GM21737 (cell line): Measurements from ENCODE around the gene ARHGAP42.

Experiments used
- ATAC-seq: cut with Tn5 transposase; IDR thresholded peaks from one replicate; pipeline ENCODE4 v1.9.1; 2021; ENCODE audit warnings: mild to moderate bottlenecking, moderate library complexity; ENCODE audit not compliant: unreplicated experiment

ARHGAP42 gene

DNA sequence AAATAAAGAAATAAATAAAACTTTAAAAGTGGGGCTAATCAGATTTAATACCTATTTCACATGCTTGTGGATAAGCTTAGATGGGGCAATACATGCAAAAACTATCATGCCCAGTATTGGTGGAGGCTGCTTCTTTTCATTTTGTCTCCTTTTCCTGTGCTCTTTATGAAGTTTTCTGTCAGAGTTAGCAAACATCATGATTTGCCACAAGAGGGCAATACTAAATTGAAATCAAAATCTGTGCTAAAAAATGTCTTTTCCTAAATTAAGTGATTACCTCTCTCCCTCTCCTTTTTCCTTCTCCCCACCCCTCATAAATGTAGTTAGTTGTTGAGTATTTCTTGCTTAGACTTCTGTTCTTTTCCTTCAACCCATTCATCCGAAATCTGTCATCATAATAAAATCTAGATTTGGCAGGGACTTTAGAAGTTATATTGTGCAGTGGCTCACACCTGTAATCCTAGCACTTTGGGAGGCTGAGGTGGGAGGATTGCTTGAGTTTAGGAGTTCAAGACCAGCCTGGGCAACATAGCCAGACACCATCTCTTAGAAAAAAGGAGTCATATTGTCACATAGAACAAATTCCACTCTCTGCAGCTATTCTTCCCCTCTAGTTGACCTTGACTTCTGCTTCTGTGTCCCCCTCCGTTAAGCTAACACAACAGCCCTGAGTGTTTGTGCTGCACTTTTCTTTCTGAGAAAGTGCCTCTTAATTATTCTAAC lies 4.7 kb upstream of the ARHGAP42 start:
- no peak for ATAC-seq

DNA sequence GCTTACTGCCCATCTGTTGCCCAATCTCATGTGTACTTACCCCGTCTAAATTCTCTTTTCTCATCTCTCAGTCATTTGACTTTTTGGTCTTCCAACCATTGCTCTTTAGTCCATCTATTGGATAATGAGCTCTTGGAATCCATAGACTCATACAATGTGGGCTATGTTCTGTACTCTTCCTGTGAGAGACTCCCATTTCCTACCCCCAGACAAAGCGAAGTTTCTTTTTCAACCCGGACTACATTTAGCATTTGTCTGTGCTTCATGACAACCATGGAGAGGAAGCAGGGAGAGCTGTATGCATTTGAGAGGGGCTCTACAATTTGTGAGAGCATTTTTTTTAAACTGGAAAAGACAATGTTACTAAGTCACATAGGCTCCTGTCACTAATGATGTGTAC lies 4.0 kb upstream of the ARHGAP42 start:
- no peak for ATAC-seq

DNA sequence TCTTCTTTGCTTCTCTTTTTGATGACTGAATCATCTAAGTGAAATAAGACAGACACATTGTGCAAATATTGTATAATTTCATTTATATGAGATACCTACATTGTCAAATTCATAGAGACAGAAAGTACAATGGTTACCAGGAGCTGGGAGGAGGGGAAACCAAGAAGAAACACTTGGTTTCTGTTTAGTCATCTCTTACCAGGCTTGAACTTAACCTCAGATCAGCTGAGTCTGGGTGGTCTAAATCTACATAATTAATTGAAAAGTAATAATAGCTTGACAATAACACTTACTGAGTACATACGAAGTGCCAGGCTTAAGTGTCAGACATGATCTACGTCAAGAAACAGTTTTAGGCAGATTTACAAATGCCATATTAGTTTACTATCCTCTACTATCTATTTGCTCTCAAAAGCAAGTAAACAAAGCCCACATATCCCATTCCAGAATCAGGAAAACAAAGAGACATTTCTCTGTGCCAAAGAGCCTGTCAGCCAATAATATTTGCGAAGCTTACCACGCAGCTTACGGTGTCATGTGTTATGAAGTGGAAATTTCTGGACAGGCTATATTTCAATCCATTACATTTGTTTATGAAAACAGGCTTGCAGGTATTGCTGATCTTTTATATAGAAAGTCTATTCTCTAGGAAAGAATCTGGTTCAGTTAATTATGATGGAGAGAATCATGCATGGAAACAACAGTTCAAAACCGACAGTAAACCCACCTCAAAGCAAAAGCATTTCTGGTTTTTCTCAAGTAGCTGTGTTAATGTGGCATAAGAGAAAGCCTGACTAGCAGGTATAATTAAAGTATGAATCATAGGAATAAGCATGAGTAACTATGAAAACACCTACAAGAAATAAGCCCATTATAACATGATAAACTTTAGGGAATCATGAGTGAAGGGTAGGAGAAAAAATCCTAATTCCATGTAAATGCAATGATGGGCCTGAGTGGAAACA lies 2.7 kb upstream of the ARHGAP42 start:
- ATAC-seq = peak; percentile 25

DNA sequence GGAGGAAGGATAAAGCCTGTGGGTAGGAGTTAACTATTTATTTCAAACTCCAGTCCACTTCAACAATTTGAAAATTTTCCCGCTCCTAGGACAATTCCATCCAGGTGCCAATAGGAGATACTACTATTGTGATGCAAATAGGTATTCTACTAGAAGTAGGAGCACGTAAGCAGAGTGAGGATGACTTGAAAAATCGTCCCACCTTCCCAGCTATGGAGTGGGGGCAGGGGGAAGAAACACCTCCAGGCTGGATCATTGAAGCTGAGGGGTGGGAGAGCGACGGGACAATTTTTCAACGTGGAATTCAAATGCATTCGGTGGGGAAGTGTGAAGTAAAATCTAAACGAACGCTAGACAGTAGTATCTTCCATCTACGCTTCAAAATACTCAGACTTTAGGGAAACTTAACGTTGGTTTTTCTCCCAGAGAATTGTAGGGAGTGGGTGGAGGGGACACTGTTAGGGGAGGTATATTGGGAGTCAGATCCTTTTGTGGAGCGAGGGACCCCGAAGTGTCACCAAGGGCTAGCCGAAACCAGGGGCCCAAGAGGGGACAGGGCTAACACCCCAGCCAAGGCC lies 523 bp upstream of the ARHGAP42 start:
- no peak for ATAC-seq

DNA sequence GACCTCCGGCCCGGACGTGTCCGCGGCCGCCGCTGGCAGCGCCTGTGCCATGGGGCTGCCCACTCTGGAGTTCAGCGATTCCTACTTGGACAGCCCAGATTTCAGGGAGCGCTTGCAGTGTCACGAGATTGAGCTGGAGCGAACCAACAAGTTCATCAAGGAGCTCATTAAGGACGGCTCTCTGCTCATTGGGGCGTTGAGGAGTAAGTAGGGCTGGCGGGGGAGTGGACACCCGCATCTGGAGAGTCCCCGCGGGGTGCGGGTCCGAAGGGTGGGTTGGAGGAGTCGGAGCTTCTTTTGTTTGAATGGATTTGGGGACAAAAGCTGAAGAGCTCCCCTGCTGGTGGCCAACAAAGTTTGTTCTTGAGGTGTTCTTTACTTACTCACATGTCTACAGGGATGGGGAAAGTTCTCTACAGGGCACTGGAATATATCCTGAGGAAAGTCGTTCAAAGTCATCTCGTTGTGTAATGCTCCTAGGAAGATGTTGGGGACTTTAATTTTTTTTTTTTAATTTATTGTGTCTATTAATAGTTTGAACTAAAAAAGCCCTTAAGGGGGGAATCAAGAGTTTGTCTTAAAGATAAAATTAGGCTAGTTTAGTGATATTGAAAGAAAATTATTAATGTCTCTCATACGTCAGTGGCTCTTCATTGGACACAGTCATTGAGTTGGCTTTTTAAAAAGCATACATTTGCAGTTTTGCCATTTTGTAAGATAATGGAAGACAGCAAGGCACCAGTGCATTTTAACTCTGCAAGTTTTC lies 725 bp downstream of the ARHGAP42 start:
- peak; percentile 54 for ATAC-seq

DNA sequence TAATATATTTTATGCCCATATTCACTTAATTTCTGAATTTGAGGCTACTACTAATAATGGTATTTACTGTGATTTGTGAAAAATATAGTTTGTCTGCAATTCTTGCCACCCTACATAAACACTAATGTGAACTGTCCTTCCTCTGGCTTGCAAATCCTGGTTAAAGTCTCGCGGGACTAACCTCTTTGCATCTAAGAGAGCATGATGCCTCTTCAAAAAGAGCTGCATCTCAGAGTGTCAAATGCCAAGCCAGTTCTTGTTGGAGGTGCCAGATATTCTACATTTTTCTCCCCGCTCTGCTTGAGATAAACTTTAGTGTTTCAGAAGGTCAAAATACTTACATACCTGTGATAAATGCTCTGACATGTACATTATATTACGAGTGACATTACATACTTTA lies 2.1 kb downstream of the ARHGAP42 start:
- no peak for ATAC-seq

DNA sequence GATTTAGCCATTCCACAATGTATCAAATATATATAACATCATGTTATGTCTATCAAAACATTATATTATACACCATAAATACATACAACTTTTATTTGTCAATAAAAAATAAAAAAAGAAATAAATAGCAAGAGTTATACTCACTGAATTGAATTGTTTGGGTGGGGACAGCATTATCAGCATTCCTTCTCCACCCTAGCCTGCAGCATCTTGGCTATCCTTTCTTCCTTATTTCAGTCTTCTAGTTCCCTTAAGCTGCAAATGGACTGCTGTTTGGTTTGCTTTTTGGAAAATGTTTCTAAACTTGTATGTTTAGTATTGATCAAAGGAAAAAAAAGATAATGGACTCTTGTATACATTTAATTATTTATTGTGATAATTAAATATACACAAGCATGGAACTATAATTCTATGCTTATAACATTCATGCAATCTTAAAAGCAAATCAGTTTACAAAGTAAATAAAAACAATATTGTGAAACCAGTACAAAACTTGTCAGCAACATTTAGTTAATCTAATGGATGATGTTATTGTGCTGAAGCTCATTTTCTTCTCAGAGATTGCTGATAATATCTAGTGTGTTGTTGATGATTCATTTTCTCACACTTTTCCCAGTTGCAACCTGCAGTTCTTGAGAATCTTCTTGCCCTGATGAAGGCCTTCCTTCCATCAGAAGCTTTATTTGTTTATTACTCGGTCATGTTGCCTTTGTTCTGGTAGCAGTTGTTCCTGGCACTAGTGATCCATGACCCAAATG lies 5.0 kb downstream of the ARHGAP42 start:
- ATAC-seq = no peak

DNA sequence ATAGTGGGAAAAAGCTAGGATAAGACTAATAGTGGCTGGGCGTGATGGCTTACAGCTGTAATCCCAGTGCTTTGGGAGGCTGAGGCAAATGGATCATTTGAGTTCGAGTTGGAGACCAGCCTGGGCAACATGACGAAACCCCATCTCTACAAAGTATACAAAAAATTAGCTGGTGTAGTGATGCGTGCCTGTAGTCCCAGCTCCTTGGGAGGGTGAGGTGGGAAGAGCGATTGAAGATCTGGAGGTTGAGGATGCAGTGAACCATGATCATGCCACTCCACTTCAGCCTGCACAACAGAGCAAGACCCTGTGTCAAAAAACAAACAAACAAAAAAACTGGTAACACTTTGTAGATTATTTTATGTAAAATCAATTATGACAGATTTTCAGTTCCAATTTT lies 8.8 kb downstream of the ARHGAP42 start:
- ATAC-seq = no peak

DNA sequence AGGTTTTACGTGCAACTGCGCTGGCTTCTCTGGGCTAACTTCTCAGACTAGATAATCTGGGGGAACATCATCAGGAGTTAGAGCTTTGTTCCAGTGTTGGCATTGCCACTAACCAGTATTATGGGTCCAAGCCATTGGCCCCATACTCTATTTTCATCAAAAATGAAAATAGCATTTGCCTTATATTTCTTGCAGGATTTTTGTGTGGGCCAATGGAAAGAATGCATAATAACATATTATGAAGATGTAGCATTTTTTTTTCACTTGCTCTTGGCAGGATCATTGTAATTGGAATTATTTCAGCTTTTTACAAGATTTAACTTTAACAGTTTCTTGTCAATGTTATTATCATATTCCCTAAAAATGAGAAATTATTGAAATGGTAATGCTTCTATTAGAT lies 16.1 kb downstream of the ARHGAP42 start:
- ATAC-seq = no peak

DNA sequence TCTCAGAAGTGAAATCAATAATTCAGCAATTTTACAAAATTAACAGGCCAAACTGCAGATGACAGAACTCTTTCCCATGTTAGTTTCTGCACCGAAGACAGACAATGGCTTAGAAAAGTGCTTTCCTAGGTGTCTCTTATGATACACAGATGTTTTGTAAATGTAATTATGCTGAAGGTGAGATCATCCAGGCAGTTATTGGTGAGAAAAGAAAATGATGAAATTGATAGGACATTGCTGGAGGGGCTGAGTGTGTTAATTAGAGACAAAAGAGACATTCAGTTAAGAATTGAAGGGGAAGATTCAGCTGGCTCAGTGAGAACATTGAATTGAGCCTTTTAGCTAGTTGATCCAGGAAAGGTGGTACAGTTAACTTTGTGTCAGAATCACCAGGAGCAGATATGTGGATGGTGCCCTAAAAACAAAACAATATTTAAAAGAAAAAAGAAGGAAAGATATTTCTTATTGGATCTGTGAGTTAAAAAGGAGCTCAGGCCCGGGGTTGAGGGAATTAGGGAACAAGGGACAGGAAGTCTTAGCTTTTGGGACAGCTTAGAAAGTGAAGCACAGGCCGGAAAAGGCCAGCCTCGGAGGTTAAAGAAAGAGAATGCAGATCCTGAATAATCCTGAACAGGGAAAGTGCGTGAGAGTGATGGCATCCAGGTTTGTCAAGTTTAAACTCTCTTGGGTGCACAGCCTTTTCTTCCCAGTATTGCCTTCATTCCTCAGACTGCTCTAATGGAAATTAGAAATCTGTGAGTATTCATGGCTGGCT lies 16.9 kb downstream of the ARHGAP42 start:
- no peak for ATAC-seq

DNA sequence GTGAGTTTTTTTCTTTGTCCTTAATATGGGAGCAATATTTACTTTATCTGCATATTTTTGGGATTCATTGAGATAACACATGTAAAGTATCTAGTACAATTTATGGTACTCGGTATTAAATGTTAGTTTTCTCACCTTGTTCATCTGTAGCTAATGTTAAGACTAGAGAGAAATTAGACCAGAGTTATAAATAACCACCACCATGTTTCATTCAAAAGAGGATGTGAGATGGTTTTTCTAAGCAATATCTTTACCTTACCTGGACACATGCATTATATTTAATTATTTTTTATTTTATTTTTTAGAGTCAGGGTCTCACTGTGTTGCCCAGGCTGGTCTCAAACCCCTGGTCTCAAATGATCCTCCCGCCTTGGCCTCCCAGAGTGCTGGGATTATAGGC lies 18.4 kb downstream of the ARHGAP42 start:
- ATAC-seq = no peak

DNA sequence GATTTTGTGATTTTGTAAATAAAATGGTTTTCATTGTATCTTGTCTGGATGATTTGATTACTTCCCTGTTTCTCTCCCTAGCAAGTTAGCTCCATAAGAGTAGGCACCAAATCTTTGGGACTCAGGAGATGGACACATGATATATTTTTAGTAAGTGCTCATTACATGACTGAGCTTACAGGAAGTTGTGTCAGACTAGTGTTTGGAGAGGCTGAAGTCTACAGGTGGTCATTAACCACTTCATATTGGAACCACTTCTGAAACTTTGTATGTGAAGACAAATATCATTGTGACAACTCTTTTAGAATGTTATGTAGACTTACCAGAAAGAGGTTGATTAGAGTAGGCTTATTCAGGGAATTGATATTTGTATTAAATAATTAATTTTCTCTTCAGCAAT lies 19.1 kb downstream of the ARHGAP42 start:
- peak; percentile 61 for ATAC-seq

DNA sequence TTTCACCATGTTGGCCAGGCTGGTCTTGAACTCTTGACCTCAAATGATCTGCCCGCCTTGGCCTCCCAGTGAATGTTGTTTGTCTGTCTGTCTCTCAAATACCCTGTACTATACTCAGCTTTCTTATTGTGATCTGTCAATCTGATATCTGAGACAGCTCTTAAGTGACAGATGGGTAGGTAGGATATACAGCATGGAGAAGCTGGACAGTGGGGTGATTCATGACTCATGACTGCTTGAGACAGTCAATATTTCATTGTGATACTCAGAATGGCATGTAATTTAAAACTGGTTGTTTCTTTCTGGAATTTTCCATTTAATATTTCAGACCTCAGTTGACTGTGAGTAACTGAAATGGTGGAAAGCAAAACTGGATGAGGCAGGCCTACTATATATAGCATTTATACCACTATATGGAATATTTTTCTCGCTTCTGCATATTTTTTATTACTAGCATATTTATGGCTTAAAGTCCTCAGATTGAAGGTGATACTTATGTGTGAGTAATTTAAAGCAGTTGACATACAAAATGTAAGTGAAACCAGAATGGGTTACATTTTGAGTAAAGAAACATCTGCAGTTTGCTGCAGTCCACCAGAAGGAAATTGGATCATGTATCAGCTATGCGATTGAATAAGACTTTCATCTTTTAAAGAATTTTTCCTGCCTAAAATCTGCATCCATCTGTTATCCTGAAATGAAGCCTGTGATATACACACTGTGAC lies 22.3 kb downstream of the ARHGAP42 start:
- peak; percentile 74 for ATAC-seq

DNA sequence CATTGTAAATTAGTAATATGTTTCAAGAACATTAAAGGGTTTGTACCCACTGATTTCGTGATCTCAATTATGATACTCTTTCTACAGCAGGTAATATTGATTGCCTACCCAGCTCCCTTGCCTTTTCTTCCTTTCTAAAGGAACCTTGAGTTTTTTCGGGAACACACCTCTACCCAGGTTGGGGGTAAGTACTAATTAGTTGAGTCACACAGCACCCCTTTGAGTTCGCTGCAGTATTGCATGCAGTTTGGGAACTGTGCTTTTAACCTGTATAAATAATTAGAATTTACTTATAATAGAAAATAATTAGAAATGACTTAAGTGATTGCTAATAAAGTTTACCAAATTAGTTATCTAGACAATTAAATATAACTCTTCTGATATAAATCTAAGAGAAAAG lies 24.9 kb downstream of the ARHGAP42 start:
- no peak for ATAC-seq

DNA sequence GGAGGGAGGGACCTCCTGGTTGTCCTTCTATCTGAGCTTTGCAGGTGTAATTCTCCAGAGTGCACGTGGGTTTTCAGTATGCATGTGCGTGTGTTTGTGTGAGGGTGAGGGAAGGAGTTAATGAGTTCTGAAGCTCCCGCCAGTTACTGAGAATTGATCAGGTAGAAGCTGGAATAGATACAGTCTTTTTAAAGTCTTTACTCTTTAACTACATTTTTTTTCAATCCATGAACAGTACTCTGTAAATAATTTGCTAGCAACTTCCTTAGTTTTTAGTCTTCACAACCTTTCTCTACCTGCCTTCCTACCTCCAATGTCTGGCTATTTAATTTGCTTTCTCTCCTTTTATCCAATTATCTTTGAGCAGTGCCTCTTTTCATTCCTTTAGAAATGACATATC lies 25.5 kb downstream of the ARHGAP42 start:
- ATAC-seq = no peak

DNA sequence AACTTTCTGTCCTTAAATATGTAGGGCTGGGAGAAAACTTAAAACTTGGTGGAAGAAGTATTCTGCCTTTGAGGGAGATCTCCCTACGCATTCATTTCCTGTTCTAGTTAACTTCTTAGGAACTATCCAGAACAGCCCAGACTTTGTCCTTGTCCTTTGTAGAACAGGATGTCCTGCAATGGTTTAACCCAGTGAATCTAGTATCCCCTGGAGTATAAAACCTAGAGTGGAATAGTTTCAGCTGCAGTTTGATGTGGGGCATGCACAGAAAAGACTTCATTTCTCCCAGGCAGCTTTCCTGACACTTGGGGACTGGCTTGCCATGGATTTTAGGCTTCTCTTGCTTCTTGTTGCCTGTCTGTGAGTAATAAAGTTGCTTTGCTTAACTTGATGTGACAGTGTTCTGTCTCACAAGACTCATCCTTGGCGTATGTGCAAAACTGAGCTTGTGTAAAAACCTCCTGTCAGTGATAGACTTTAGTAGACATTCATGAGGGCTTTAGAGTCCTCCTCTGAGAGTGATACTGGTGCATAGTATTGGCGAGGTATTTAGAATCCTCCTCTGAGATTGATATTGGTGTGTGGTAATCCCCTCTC lies 28.2 kb downstream of the ARHGAP42 start:
- no peak for ATAC-seq

DNA sequence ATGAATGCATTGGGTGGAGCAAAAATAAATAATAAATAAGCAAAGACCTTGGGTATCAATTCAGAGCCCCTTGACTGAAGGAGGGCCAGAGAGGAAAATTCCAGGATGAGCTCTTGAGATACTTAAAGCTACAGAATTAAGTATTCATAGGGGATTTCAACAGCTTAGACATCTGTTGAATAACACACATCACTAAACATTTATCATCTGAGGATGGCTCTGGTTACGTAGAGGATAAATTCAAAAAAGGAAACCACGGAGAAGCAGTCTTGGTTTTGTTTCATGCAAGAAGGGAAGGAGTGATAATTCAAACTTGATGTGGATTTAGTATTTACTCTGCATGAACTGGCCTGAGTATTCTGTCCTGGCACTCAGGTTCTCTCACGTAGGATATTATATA lies 29.8 kb downstream of the ARHGAP42 start:
- ATAC-seq = no peak

DNA sequence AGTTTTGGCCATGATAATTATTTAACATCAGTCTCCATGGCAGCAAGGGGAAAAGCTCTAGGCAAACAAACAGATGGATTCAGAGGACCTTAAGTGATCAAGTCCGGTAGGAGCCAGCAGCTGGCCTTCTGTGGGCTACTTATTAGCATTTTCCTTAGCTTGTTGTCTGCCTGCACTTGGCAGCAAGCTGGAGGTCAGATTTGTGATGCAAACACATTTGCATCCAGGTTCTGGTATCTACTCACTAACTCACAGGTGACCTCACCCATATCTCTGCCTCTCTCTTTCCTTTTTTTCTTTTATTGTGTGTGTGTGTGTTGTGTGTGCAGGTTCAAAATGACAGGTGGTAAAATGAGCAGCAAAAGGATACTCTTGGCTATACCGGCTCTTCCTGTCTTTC lies 32.3 kb downstream of the ARHGAP42 start:
- ATAC-seq = no peak

DNA sequence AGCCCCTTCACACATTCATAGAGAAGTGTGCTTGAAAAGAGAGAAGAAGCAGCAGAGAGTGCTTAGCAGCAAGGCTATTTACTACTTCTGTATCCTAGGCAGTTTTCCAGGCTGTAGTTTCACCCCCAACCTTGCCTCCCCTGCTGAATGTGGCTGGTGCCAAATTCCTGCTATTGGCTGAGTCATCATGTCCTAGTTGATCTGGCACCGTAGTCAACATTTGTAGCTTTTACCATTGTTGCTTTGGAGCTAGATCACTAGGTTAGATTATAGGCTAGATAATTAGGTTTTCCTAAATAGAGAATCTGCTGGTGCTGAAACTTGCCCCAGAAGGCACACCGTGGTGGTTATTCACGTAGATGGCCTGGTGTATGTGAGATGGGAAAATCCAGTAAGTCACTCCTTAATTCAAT lies 32.7 kb downstream of the ARHGAP42 start:
- no peak for ATAC-seq
